Stimulated activated naive CD8-positive, alpha-beta T cell treated with anti-CD3 and anti-CD28 coated beads, Interleukin-15, amount 100 ng/mL, for 72 hours (primary cell): Measurements from ENCODE around the gene HECTD1.
"Not testable (repeated sequence)": the region's sequence is repeated elsewhere in the genome, so short reads cannot be mapped to it uniquely, and the experiment has no call there.

Experiments
- ATAC-seq: fragments of 150-1000 bp; cut with Tn5 transposase; 2 replicates; pipeline ENCODE4 v1.10.0; 2021; ENCODE audit warnings: mild to moderate bottlenecking, moderate library complexity
- DNase-seq, 2 donors: peaks; one replicate each; pipeline ENCODE4 v3.0.0; 2021 to 2022
- H3K27ac Mint-ChIP-seq, 2 donors: one replicate each; pipeline ENCODE4 v1.8.0; 2022; ENCODE audit warnings: mild to moderate bottlenecking in 2 of 2, mixed read lengths in 2 of 2, moderate library complexity in 2 of 2
- H3K27me3 Mint-ChIP-seq: one replicate; pipeline ENCODE4 v1.8.0; 2022; ENCODE audit warnings: mixed read lengths
- H3K4me1 Mint-ChIP-seq: one replicate; pipeline ENCODE4 v1.8.0; 2022; ENCODE audit warnings: mild to moderate bottlenecking, mixed read lengths
- H3K4me3 Mint-ChIP-seq, 2 donors: one replicate each; pipeline ENCODE4 v1.8.0; 2022; ENCODE audit warnings: mild to moderate bottlenecking in 2 of 2, mixed read lengths in 2 of 2, moderate library complexity in 1 of 2
- H3K9me3 Mint-ChIP-seq, 2 donors: one replicate each; pipeline ENCODE4 v1.8.0; 2022; ENCODE audit warnings: mixed read lengths in 2 of 2

The HECTD1 gene

DNA sequence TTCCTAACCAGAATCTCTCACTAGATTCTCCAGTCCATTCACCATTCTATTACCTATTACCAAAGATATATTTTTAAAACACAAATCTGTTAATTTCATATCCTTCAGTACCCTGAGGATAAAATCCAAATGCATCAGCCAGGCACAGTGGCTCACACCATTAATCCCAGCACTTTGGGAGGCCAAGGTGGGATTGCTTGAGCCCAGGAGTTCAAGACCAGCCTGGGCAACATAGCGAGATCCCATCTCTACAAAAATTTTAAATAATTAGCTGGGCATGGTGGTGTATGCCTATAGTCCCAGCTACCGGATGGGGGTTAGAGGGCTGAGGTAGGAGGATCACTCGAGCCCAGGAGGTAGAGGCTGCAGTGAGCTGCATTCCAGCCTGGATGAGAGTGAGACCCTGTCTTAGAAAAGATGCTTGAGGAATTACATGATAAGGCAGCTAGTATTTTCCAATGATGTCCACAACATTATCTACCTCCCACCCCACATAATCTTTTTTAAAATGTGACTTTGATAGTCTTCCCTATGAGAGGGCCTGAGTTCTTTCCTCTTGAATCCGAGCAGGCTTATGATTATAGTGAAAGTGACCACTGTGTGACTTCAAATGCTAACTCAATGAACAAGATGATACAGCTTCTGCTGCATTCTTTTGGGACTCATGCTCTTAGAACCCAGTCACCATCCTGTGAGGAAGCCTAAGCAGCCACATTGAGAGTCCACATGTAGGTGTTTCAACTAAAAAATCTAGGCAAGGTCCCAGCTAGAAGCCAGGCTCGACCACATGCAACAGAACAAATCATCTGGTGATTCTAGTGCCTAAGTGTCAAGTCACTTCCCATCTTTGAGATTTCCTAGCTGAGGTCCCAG is 18.0 kb downstream of the HECTD1 start:
- no peak overlapping the region for H3K4me3 Mint-ChIP-seq
- H3K9me3 Mint-ChIP-seq: no peaks in the 10 kb centered on the region
- DNase-seq (no peak), ATAC-seq (no peak)
- H3K27me3 Mint-ChIP-seq: no peaks in the 10 kb centered on the region
- H3K4me1 Mint-ChIP-seq: peaks cover 12% of the 10 kb centered on the region
- H3K27ac Mint-ChIP-seq: no peak overlapping the region

DNA sequence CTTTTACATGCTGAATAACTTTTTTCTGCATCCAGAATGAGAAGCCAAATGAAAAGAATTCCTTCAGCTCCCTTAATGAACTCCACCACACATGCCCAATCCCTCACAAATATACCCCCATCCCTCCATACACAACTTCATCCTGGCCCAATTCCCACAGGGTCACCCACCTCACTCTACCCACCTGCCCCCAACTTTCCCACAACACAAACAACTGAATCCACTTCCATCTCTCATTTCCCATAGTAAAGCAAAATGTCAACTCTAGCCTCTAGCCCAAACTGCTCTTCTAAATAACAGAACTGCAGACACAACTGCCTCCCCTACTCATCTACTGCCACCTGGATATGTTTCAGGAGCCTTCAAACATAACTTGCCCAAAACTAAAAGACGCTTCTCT is 18.8 kb downstream of the HECTD1 start:
- H3K4me3 Mint-ChIP-seq: no peak overlapping the region
- H3K27me3 Mint-ChIP-seq: no peaks in the 10 kb centered on the region
- DNase-seq (no peak), ATAC-seq (no peak)
- H3K4me1 Mint-ChIP-seq: peaks cover 7% of the 10 kb centered on the region
- H3K9me3 Mint-ChIP-seq: no peaks in the 10 kb centered on the region
- H3K27ac Mint-ChIP-seq: no peak overlapping the region

DNA sequence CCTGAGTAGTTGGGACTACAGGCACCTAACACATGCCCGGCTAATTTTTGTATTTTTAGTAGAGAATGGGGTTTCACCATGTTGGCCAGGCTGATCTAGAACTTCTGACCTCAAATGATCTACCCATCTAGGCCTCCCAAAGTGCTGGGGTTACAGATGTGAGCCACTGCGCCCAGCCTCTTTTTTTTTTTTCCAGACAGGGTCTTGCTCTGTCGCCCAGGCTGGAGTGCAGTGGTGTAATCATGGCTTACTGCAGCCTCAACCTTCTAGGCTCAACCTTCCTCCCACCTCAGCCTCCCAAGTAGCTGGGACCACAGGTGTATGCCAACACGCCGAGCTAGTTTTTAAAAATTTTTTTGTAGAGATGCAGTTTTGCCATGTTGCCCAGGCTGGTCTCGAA is 25.6 kb downstream of the HECTD1 start:
- DNase-seq, H3K9me3 Mint-ChIP-seq, H3K4me3 Mint-ChIP-seq, ATAC-seq, H3K4me1 Mint-ChIP-seq, H3K27me3 Mint-ChIP-seq: not testable (repeated sequence)
- peak overlapping the region in 1 of 2 donors; percentile 59 for H3K27ac Mint-ChIP-seq

DNA sequence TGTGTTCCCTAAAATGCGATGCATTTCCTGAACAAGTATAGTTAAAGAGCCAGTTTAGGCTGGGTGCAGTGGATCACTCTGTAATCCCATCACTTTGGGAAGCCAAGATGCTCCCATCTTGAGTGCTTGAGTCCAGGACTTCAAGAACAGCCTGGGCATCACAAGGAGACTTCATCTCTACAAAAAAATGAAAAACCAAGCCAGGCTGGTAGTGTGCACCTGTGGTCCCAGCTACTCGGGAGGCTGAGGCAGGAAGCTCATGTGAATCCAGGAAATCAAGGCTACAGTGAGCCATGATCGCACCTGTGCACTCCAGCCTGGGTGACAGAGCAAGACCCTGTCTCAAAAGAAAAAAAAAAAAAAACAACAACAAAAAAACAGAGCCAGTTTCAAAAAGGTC is 26.3 kb downstream of the HECTD1 start:
- Mint-ChIP-seq H3K27ac (no peak overlapping the region), H3K9me3 (no peaks in the 10 kb centered on the region)

DNA sequence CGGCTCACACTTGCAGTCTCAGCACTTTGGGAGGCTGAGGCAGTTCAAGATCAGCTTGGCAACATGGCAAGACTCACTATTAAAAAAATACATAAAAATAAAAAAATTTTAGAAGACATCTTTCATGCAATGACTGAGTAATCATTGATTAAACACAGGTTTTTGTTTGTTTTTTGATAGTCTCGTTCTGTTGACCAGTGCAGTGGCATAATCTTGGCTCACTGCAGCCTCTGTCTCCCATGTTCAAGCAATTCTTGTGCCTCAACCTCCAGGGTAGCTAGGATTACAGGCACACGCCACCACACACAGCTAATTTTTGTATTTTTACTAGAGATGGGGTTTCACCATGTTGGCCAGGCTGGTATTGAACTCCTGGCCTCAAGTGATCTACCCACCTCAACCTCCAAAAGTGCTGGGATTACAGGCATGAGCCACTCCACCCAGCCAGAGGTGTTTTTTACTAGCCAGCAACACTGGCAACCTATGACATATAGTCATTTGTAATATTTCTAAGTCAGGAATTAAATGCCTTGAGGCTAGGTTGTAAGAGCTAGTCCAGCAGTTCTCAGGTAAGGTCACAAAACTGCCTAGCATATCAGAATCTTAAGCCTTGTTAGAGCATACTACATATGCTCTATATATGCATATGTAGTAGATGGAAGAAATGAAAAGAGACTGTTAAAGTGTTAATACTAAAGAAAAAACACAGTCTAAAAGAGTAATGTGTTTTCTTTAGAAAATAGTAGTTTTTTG is 27.1 kb downstream of the HECTD1 start:
- Mint-ChIP-seq H3K4me3 (no peak overlapping the region), H3K4me1 (no peaks in the 10 kb centered on the region), H3K9me3 (no peaks in the 10 kb centered on the region), H3K27me3 (no peaks in the 10 kb centered on the region), H3K27ac (no peak overlapping the region)
- ATAC-seq: no peak
- no peak for DNase-seq

More for the DNA sequence above, 26.3 kb downstream of the HECTD1 start:
- no peak for ATAC-seq
- no peak overlapping the region for H3K4me3 Mint-ChIP-seq
- no peaks in the 10 kb centered on the region for H3K4me1 Mint-ChIP-seq
- no peak for DNase-seq
- H3K27me3 Mint-ChIP-seq: no peaks in the 10 kb centered on the region

DNA sequence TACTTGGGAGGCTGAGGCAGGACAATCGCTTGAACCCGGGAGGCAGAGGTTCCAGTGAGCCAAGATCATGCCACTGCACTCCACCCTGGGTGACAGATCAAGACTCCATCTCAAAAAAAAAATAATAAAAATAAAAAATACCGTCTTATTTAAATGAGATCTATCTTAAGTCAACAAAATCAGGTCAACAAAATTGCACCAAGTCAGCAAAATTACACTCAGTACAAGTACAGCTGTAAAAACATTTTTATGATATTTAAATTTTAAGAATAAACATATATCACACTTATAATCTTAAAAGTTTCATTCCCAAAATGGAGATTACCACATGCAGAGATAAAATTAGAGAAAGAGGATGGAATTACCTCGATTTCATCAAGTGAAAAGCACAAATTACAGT is 33.2 kb downstream of the HECTD1 start:
- Mint-ChIP-seq H3K4me3 (no peak overlapping the region), H3K9me3 (no peaks in the 10 kb centered on the region), H3K4me1 (no peaks in the 10 kb centered on the region), H3K27ac (no peak overlapping the region), H3K27me3 (no peaks in the 10 kb centered on the region)
- ATAC-seq (no peak), DNase-seq (no peak)

DNA sequence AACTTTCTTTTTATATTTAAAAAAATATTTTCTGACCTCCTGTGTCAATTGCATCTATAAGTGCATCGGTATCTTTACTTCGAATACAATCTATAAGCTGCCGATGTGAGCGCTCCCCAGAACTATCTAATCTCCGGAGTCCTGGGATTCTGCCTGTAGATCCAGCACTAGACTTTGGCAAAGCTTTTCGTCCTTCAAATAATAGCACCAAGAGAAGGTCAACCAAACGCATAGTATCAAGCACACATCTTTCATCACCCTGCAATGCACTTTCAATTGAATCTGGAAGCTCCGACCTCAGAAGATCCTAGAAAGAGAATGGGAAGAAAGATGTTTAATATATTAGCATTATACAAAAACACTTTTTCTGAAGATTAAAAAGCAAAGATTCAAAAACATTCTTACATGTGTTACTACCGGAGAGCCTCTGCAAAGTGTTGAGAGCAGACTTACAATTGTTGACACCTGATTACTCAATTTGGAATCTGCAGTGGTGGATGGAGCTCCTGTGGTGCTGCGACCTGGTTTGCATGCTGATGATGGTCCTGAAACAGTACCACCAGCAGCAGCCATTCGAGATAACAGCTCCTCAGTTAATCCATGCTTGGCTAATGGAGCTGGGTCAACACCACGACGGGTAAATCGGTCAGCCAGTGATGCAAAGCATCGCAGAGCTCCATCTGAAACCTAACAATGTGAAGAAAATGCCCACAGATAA is 34.3 kb downstream of the HECTD1 start:
- Mint-ChIP-seq H3K4me1 (no peaks in the 10 kb centered on the region), H3K4me3 (no peak overlapping the region), H3K27ac (no peak overlapping the region), H3K9me3 (no peaks in the 10 kb centered on the region), H3K27me3 (no peaks in the 10 kb centered on the region)
- DNase-seq: no peak
- ATAC-seq: no peak

DNA sequence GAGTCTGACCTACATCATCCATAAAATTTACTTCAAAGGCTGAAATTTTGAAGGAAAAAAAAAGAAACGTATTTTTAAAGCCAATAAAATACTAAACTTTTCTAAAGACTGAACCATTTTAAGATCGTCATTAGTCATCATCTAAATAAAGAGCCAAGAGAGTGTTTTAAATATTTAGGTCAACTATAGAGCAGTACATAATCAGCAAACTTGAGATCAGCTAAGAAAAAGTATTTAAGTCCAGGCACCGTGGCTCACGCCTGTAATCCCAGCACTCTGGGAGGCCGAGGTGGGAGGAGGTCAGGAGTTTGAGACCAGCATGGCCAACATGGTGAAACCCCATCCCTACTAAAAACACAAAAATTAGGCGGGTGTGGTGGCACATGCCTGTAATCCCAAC is 35.5 kb downstream of the HECTD1 start:
- ATAC-seq (no peak), DNase-seq (no peak)

DNA sequence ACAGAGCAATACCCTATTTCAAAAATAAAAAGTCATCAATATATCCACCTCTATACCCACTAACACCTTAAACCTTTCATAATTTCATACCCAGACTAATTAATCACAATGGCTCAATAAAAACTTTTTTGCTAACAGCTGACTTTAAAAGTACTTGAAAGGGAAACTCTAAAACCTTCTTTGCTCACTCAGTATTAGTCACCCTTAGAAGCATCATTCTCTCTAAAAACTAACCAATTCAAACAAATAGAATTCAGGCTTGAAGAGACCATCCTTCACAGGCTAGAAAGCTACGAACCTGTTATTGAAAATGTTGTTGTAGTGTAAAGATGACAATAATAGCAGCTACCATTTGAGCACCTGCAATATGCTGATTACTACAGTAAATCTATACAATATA is 37.2 kb downstream of the HECTD1 start:
- ATAC-seq: no peak
- no peak for DNase-seq
- Mint-ChIP-seq H3K9me3 (no peaks in the 10 kb centered on the region), H3K27me3 (no peaks in the 10 kb centered on the region), H3K4me3 (no peak overlapping the region), H3K4me1 (no peaks in the 10 kb centered on the region), H3K27ac (no peak overlapping the region)

More for the DNA sequence above, 35.5 kb downstream of the HECTD1 start:
- Mint-ChIP-seq H3K4me1 (no peaks in the 10 kb centered on the region), H3K27ac (no peak overlapping the region), H3K27me3 (no peaks in the 10 kb centered on the region), H3K9me3 (no peaks in the 10 kb centered on the region), H3K4me3 (no peak overlapping the region)

DNA sequence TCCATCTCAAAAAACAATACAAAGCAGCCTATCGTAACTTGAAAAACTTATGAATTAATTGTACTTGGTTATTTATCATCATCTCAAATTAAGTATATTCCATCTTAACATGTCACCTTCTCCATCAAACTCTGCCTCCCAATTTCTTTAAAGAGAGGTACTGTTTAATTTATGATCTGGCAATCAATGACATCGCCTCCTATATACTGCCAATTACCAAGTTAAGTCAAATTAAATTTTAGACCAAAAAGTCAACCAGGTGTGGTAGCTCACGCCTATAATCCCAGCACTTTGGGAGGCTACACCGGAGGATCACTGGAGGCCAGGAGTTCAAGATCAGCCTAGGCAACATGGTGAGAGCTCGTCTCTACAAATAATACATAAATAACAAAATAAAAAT is 37.7 kb downstream of the HECTD1 start:
- Mint-ChIP-seq H3K4me1 (no peaks in the 10 kb centered on the region), H3K4me3 (no peak overlapping the region), H3K9me3 (no peaks in the 10 kb centered on the region), H3K27me3 (no peaks in the 10 kb centered on the region), H3K27ac (no peak overlapping the region)
- no peak for ATAC-seq
- no peak for DNase-seq

DNA sequence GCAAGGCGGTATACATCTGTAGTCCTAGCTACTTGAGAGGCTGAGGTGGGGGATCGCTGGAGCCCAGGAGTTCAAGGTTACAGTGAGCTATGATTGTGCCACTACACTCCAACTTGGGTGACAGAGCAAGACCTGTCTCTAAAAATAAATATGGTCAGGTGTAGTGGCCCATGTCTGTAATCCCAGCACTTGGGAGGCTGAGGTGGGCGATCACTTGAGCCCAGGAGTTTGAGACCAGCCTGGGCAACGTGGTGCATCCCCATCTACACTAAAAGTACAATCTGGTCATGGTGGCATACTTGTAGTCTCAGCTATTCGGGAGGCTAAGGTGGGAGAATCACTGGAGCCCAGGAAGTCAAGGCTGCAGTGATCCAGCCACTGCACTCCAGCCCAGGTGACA is 40.6 kb downstream of the HECTD1 start:
- H3K27ac Mint-ChIP-seq: no peak overlapping the region
- ATAC-seq: no peak

DNA sequence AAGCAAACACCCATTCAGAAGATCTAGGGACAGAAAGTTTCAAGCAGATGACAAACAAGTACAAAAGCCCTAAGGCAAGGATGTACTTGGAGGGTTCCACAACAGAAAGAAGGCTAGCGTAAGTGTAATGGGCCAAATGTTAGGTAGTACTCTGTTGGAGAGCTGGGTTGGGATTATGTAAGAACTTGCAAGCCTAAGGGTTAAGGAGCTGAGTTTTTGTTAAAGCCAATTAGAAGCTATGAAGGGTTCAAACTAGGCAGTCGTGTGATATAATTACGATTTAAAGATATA is 41.4 kb downstream of the HECTD1 start:
- DNase-seq (no peak), ATAC-seq (no peak)
- H3K27me3 Mint-ChIP-seq: no peaks in the 10 kb centered on the region
- no peaks in the 10 kb centered on the region for H3K4me1 Mint-ChIP-seq
- H3K4me3 Mint-ChIP-seq: no peak overlapping the region
- no peak overlapping the region for H3K27ac Mint-ChIP-seq
- H3K9me3 Mint-ChIP-seq: no peaks in the 10 kb centered on the region

More for the DNA sequence above, 40.6 kb downstream of the HECTD1 start:
- Mint-ChIP-seq H3K27me3 (no peaks in the 10 kb centered on the region), H3K4me3 (no peak overlapping the region), H3K9me3 (no peaks in the 10 kb centered on the region), H3K4me1 (no peaks in the 10 kb centered on the region)
- no peak for DNase-seq

DNA sequence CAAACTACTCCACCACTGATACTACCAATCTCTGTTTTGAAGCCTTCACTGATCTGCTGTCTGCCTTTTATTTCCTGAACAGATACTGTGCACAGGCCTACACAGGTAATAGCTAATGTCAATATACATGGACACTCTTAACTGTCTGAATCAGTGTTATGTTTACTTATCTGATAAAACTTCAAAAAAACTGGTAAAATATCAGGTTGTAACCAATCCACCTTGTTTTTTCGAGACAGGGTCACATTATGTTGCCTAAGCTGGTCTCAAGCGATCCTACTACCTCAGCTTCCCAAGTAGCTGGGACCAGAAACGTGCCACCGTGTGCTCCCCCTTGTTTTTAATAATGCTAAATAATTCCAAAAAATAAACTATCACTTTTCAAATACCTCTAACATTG is 43.5 kb downstream of the HECTD1 start:
- Mint-ChIP-seq H3K4me3 (no peak overlapping the region), H3K4me1 (no peaks in the 10 kb centered on the region), H3K9me3 (no peaks in the 10 kb centered on the region), H3K27me3 (no peaks in the 10 kb centered on the region), H3K27ac (no peak overlapping the region)
- no peak for DNase-seq
- no peak for ATAC-seq

DNA sequence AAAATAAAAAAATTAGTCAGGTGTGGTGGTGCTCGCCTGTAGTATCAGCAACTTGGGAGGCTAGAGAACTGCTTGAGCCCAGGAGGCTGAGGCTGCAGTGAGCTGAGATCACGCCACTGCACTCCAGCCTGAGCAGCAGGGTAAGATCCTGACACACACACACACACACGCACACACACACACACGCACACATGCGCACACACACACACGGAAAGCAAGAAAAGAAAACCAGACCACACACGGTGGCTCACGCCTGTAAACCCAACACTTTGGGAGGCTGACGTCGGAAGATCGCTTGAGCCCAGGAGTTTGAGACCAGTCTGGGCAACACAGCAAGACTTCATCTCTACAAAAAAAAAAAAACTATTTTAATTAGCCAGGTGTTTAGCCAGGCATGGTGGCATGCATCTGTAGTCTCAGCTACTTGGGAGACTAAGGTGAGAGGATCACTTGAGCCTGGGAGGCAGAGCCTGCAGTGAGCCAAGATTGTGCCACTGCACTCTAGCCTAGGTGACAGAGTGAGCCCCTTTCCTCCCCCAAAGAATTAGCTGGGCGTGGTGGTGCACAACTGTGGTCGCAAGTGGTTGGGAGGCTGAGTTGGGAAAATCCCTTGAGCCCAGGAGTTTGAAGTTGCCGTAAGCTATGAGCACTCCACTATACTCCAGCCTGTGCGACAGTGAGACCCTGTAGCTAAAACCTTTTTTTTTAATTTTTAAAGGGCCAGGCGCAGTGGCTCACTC is 44.5 kb downstream of the HECTD1 start:
- Mint-ChIP-seq H3K4me3 (no peak overlapping the region), H3K9me3 (no peaks in the 10 kb centered on the region), H3K27me3 (no peaks in the 10 kb centered on the region), H3K27ac (no peak overlapping the region), H3K4me1 (no peaks in the 10 kb centered on the region)
- ATAC-seq: no peak
- DNase-seq: no peak

DNA sequence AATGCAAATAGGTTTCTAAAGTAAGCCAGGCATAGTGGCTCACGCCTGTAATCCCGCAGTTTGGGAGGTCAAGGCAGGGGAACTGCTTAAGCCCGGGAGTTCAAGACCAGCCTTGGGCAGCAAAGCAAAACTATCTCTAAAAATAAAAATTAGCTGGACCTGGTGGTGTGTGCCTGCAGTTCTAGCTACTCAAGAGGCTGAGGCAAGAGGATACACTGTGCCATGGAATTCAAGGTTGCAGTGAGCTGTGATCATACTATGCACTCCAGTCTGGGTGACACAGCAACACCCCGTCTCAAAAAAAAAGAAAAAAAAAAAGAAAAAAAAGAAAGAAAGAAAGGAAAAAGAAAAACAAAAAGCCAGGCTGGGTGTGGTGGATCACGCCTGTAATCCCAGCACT is 46.3 kb downstream of the HECTD1 start:
- no peaks in the 10 kb centered on the region for H3K9me3 Mint-ChIP-seq
- DNase-seq (no peak), ATAC-seq (no peak)
- H3K4me1 Mint-ChIP-seq: no peaks in the 10 kb centered on the region
- H3K27ac Mint-ChIP-seq: no peak overlapping the region
- H3K27me3 Mint-ChIP-seq: no peaks in the 10 kb centered on the region
- no peak overlapping the region for H3K4me3 Mint-ChIP-seq
